HG03520 (cell line): ENCODE data around the gene ZNF718.
"Not testable (repeated sequence)": the region's sequence is repeated elsewhere in the genome, so short reads cannot be mapped to it uniquely, and the experiment has no call there.

Experiments
- ATAC-seq: cut with Tn5 transposase; IDR thresholded peaks from one replicate; pipeline ENCODE4 v1.9.1; 2021; ENCODE audit warnings: mild to moderate bottlenecking, moderate library complexity; ENCODE audit not compliant: unreplicated experiment

The ZNF718 gene

GRCh38 chr4:147233-147632 lies 22.9 kb downstream of the ZNF718 start:
- no peak for ATAC-seq

- ATAC-seq, result no peak
Observed at GRCh38 chr4:161496-162284, 37.4 kb downstream of the ZNF718 start.

GRCh38 chr4:169640-170039 lies 45.3 kb downstream of the ZNF718 start:
- ATAC-seq, result not testable (repeated sequence)

GRCh38 chr4:171318-171717 lies 47.0 kb downstream of the ZNF718 start:
- not testable (repeated sequence) for ATAC-seq

GRCh38 chr4:173666-174314 lies 49.5 kb downstream of the ZNF718 start:
- ATAC-seq, result no peak

- no peak for ATAC-seq
Observed at GRCh38 chr4:175986-176385, 51.7 kb downstream of the ZNF718 start.

- ATAC-seq, result no peak
Observed at GRCh38 chr4:176995-177394, 52.7 kb downstream of the ZNF718 start.

- not testable (repeated sequence) for ATAC-seq
Observed at GRCh38 chr4:182225-182624, 57.9 kb downstream of the ZNF718 start.

- no peak for ATAC-seq
Observed at GRCh38 chr4:188091-188490, 63.8 kb downstream of the ZNF718 start.

GRCh38 chr4:195159-195558 lies 70.9 kb downstream of the ZNF718 start:
- not testable (repeated sequence) for ATAC-seq

GRCh38 chr4:200936-201335 lies 76.6 kb downstream of the ZNF718 start:
- no peak for ATAC-seq

- ATAC-seq, result not testable (repeated sequence)
Observed at GRCh38 chr4:202822-203221, 78.5 kb downstream of the ZNF718 start.

GRCh38 chr4:205097-205756 lies 80.9 kb downstream of the ZNF718 start:
- ATAC-seq, result no peak

- ATAC-seq, result no peak
Observed at GRCh38 chr4:206054-206453, 81.8 kb downstream of the ZNF718 start.

- not testable (repeated sequence) for ATAC-seq
Observed at GRCh38 chr4:208416-209096, 84.3 kb downstream of the ZNF718 start.

GRCh38 chr4:211033-211511 lies 86.8 kb downstream of the ZNF718 start:
- ATAC-seq, result no peak

GRCh38 chr4:212438-213188 lies 88.3 kb downstream of the ZNF718 start:
- no peak for ATAC-seq

GRCh38 chr4:213189-213535 lies 88.9 kb downstream of the ZNF718 start:
- ATAC-seq, result not testable (repeated sequence)
